ENCODE data around the gene NT5DC1.

Gene NT5DC1

DNA sequence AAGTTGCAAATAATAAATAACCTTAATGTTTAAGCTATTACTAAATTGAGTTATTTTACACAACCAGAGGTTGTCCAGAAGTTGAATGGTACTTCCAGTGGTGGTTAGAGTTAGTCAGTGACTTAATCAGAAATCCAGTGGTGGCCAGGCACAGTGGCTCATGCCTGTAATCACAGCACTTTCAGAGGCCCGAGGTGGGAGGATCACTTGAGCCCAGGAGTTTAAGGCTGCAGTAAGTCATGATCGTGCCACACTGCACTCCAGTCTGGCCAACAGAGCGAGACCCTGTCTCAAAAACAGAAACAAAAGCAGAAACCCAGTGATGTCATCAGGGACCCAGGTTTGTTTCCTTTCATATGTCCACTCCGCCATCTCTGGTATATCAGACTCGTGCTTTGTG lies 118.2 kb downstream of the NT5DC1 start:
- DNase-seq (ENCODE audit: extremely low read depth, low read depth), result no peak
- TF ChIP-seq, protein P1, sequence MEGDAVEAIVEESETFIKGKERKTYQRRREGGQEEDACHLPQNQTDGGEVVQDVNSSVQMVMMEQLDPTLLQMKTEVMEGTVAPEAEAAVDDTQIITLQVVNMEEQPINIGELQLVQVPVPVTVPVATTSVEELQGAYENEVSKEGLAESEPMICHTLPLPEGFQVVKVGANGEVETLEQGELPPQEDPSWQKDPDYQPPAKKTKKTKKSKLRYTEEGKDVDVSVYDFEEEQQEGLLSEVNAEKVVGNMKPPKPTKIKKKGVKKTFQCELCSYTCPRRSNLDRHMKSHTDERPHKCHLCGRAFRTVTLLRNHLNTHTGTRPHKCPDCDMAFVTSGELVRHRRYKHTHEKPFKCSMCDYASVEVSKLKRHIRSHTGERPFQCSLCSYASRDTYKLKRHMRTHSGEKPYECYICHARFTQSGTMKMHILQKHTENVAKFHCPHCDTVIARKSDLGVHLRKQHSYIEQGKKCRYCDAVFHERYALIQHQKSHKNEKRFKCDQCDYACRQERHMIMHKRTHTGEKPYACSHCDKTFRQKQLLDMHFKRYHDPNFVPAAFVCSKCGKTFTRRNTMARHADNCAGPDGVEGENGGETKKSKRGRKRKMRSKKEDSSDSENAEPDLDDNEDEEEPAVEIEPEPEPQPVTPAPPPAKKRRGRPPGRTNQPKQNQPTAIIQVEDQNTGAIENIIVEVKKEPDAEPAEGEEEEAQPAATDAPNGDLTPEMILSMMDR (IDR thresholded peaks at IDR 0.05; ENCODE audit: low read depth, low read length), result no peak

DNA sequence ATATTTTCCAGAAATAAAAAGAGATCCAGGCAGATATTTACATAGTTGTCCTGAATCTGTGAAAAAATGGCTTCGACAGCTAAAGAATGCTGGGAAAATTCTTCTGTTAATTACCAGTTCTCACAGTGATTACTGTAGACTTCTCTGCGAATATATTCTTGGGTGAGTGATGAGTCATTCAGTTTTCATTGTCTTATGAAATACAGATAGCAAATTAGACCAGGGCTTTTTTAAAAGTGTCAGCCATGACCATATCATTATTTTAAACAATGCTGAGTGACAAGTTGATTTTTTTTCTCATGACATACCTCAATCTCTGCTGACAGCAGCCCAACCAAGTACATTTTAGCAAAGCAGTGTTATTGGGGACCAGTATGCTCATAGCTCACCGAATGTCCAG lies 120.4 kb downstream of the NT5DC1 start:
- TF ChIP-seq, protein P1 (IDR thresholded peaks at IDR 0.05; ENCODE audit: low read depth, low read length), result no peak
- DNase-seq (ENCODE audit: extremely low read depth, low read depth), result no peak

DNA sequence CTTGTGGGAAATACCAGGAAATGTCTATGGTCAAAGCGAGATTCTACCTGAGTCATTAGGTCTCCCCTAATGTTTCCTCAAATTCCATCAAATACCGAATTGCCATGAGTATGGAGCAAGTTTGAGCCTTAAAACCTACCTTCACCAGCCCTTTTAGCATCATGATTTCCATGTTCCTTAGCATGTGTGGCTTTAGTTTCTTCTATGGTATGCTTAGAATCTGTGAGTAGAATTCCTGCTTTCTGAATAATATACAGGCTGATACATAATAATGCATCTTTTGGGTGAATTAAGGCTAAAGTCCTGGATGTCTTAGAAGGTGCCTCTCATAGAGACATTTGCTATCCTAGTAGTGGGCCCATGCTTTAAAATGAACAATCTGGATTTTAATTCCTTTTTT lies 121.3 kb downstream of the NT5DC1 start:
- TF ChIP-seq, protein P1 (IDR thresholded peaks at IDR 0.05; ENCODE audit: low read depth, low read length), result no peak
- no peak for DNase-seq (ENCODE audit: extremely low read depth, low read depth)

DNA sequence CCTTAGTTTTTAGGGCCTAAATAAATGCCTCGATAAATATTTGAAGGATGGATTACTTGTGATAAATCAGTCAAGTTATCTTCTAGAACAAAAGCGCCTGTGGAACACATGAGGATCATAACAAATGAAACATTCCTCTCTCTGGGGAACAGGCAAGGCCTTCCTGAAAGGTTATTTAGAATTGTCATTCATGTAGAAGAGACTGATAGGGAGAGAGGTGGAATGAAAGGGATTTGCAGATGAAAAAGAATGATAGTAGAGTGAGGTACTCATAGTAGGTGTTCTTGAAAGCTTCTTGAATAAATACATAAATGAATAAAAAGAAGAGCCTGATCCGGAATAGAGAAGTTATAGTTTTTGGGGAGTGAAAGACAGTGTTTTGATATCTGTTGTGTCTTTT lies 122.7 kb downstream of the NT5DC1 start:
- TF ChIP-seq, protein P1 (IDR thresholded peaks at IDR 0.05; ENCODE audit: low read depth, low read length), result no peak

DNA sequence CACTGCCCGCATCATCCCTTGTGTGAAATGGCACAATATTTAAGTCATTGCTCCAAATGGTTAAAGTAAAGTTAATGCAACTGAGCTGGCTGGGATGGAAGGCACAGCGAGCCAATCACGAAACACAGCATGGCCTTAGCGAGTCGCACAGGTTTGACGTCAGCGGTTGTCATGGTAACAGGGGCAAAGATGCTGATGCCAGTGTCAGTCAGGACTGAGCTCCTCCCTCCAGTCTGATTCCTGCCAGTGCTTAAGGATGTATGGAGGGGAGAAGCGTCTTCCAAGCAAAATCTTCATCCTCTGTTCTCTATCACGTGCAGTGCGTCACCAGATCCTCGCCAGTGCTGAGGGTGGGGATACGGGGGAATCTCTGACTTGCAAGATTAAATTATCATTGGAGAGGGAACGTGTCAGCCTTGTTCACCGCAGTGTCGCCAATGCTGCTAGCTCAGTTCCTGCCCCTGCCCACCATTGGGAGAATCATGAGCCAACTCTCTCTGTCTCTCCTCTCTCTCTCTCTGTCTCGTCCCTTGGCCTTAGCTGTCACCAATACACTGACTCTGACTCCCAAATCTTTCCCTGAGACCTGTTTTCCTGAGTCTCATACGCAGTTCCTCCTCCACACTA lies 128.7 kb downstream of the NT5DC1 start:
- DNase-seq (ENCODE audit: extremely low read depth, low read depth), result peak; percentile 79
- TF ChIP-seq, protein P1 (IDR thresholded peaks at IDR 0.05; ENCODE audit: low read depth, low read length), result no peak

More for the DNA sequence above, 122.7 kb downstream of the NT5DC1 start:
- DNase-seq (ENCODE audit: extremely low read depth, low read depth), result no peak

DNA sequence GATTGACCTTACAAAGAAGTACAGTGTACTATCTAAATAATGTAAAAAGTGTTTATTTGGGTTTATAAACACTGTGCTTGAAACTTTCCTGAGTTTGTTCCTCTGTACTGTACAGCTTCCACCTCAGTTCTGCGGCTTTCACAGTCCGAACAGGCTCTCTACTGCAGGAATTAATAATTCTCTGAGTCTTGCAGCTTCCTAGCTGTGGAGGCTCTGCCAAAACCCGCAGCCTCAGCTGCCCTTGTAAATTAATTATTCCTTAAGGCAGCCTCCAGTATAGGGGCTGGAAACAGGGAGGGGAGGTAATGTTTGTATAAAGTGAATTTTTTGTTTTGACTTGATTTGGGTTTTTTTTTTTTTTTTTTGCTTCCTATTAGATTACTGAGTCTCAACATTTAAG lies 134.0 kb downstream of the NT5DC1 start:
- no peak for DNase-seq (ENCODE audit: extremely low read depth, low read depth)

DNA sequence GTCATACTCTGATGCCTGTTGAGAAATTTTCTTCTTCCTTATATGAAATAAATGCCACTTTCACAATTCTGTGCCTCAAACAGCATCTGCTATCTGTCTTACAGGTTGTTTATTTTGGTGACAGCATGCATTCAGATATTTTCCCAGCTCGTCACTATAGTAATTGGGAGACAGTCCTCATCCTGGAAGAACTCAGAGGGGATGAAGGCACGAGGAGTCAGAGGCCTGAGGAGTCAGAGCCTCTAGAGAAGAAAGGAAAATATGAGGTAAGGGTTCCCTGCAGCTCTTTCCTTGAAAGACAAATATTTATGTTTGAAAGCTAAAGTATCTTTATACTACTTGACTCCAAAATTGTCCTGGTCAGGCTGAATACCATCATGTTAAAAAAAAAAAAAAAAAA lies 137.4 kb downstream of the NT5DC1 start:
- no peak for DNase-seq (ENCODE audit: extremely low read depth, low read depth)
- TF ChIP-seq, protein P1 (IDR thresholded peaks at IDR 0.05; ENCODE audit: low read depth, low read length), result no peak

More for the DNA sequence above, 134.0 kb downstream of the NT5DC1 start:
- TF ChIP-seq, protein P1 (IDR thresholded peaks at IDR 0.05; ENCODE audit: low read depth, low read length), result no peak

All from AG09319 (cell line).